ENCODE results near the gene CRY2. TPM values are rescaled to one million over a fixed set of nuclear protein-coding genes. Genes with fewer than 3 reads are reported as not detected.
"Not testable (repeated sequence)": the region's sequence is repeated elsewhere in the genome, so short reads cannot be mapped to it uniquely, and the experiment has no call there.

Gene CRY2
- total RNA-seq, 6 experiments from 2014 or later, result 12.5 to 16.4 (median 14.1) TPM

GRCh38 chr11:45816614-45817013 lies 30.7 kb upstream of the CRY2 start:
- Mint-ChIP-seq H3K27ac (no peak overlapping the region), H3K4me1 (ENCODE audit: low read depth) (peaks cover 8% of the 10 kb centered on the region), H3K4me3 (no peak overlapping the region), H3K27me3 (ENCODE audit: insufficient read depth) (peaks cover 6% of the 10 kb centered on the region), H3K9me3 (no peaks in the 10 kb centered on the region), H3K36me3 (ENCODE audit: low read depth) (no peaks in the 10 kb centered on the region)
- no peak for DNase-seq
- no peak for TF ChIP-seq CTCF (IDR thresholded peaks at IDR 0.05)

DNA sequence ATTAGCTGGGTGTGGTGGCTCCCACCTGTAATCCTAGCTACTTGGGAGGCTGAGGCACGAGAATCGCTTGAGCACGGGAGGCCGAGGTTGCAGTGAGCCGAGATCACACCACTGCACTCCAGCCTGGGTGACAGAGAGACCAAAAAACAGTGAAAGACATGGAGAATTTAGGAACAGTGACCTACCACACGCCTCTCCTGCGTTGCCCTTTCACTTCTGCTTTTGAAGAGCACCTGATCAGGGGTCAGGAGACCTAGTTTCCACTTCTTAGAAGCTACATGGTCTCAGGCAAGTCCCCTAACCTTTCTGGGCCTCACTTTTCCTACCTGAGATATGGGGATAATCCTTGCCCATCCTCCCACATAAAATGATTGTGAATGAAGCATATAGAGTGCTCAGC lies 30.1 kb upstream of the CRY2 start:
- TF ChIP-seq CTCF (IDR thresholded peaks at IDR 0.05), result no peak
- peaks cover 8% of the 10 kb centered on the region for H3K4me1 Mint-ChIP-seq (ENCODE audit: low read depth)
- H3K27ac Mint-ChIP-seq, result no peak overlapping the region
- H3K27me3 Mint-ChIP-seq (ENCODE audit: insufficient read depth), result peaks cover 9% of the 10 kb centered on the region
- DNase-seq, result no peak
- H3K9me3 Mint-ChIP-seq, result no peaks in the 10 kb centered on the region
- H3K4me3 Mint-ChIP-seq, result no peak overlapping the region
- no peaks in the 10 kb centered on the region for H3K36me3 Mint-ChIP-seq (ENCODE audit: low read depth)

DNA sequence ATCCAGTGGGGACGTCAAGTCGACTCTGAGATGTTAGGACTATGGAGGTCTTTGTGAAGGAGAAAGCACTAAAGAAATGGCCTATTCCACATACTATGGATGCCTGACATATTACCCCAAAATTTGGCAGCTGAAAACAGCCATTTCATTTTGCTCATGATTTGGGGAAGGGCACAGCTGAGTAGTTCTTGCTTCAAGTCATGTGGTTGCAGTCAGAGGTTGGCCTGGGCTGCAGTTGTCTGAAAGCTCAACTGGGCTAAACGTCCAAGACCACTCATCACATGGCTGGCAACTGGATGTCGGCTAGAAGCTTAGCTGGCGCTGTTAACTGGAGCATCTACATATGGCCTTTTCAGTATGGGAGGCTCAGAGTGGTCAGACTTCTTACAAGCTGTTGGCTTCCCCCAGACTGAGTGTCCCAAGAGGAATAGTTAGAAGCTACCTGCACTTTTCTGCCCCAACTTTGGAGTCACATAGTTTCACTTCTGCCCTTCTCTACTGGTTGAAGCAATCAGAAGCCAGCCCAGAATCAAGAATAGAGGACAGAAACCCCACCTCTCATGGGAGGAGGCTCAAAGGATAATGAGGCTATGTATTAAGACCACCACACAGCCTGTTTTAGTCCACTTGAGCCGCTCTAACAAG lies 28.2 kb upstream of the CRY2 start:
- peaks cover 8% of the 10 kb centered on the region for H3K4me1 Mint-ChIP-seq (ENCODE audit: low read depth)
- DNase-seq, result no peak
- no peak overlapping the region for H3K4me3 Mint-ChIP-seq
- no peak for TF ChIP-seq CTCF (IDR thresholded peaks at IDR 0.05)
- peaks cover 9% of the 10 kb centered on the region for H3K27me3 Mint-ChIP-seq (ENCODE audit: insufficient read depth)
- H3K27ac Mint-ChIP-seq, result no peak overlapping the region
- H3K9me3 Mint-ChIP-seq, result no peaks in the 10 kb centered on the region
- H3K36me3 Mint-ChIP-seq (ENCODE audit: low read depth), result no peaks in the 10 kb centered on the region

GRCh38 chr11:45820211-45820857 lies 26.9 kb upstream of the CRY2 start:
- TF ChIP-seq CTCF (IDR thresholded peaks at IDR 0.05), result no peak
- no peak for DNase-seq

DNA sequence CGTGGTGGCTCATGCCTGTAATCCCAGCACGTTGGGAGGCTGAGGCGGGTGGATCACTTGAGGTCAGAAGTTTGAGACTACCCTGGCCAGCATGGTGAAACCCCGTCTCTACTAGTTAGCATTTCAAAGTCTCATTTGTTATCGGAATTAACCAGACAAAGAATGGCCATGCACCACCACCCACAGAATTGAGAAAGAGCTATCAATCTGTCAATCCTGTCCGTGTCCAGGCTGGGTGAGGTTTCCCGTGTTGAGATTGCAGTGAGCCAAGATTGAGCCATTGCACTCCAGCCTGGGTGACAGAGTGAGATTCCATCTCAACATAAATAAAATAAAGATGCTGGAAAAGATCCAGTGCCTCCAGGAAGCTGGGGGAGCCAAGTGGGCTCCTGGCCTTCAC lies 20.8 kb upstream of the CRY2 start:
- not testable (repeated sequence) for H3K36me3 Mint-ChIP-seq (ENCODE audit: low read depth); H3K4me3 Mint-ChIP-seq; H3K4me1 Mint-ChIP-seq (ENCODE audit: low read depth); H3K27ac Mint-ChIP-seq; H3K9me3 Mint-ChIP-seq; DNase-seq
- H3K27me3 Mint-ChIP-seq (ENCODE audit: insufficient read depth), result peaks cover 47% of the 10 kb centered on the region

More at GRCh38 chr11:45820211-45820857, 26.9 kb upstream of the CRY2 start:
- Mint-ChIP-seq H3K9me3 (no peaks in the 10 kb centered on the region), H3K27ac (no peak overlapping the region), H3K4me1 (ENCODE audit: low read depth) (peaks cover 8% of the 10 kb centered on the region), H3K4me3 (no peak overlapping the region), H3K36me3 (ENCODE audit: low read depth) (no peaks in the 10 kb centered on the region), H3K27me3 (ENCODE audit: insufficient read depth) (peaks cover 17% of the 10 kb centered on the region)

GRCh38 chr11:45827123-45827522 lies 20.2 kb upstream of the CRY2 start:
- no peak for DNase-seq
- H3K27me3 Mint-ChIP-seq (ENCODE audit: insufficient read depth), result peaks cover 48% of the 10 kb centered on the region
- TF ChIP-seq CTCF (IDR thresholded peaks at IDR 0.05), result no peak
- H3K4me3 Mint-ChIP-seq, result no peak overlapping the region
- no peaks in the 10 kb centered on the region; the same call in 1 of the 2 replicates for H3K9me3 Mint-ChIP-seq
- H3K27ac Mint-ChIP-seq, result no peak overlapping the region
- peaks cover 9% of the 10 kb centered on the region for H3K4me1 Mint-ChIP-seq (ENCODE audit: low read depth)
- peaks cover 8% of the 10 kb centered on the region; the same call in 1 of the 2 replicates for H3K36me3 Mint-ChIP-seq (ENCODE audit: low read depth)
